Endometrial microvascular endothelial cells (primary cell): ENCODE results near the gene NKX3-2. TPM values are rescaled to one million over a fixed set of nuclear protein-coding genes. Genes with fewer than 3 reads are reported as not detected.

ENCODE experiments used
- in situ Hi-C: cut with HindIII; loops from 2 replicates; pipeline ENCODE4 v1.10.0; 2017; ENCODE audit warnings: low sequenced_read_pairs, low pct_unique_long_range_greater_than_20kb; ENCODE audit errors: inconsistent ontology term
- total RNA-seq: library from RNA; depleted of rRNA; stranded (reverse); fragments of >200 nt; gene quantifications from one replicate; pipeline ENCODE4 v1.2.3, GENCODE V29; 2015; ENCODE audit errors: inconsistent ontology term

NKX3-2 gene
- total RNA-seq, 1 donor from 2014 or later: not detected

DNA sequence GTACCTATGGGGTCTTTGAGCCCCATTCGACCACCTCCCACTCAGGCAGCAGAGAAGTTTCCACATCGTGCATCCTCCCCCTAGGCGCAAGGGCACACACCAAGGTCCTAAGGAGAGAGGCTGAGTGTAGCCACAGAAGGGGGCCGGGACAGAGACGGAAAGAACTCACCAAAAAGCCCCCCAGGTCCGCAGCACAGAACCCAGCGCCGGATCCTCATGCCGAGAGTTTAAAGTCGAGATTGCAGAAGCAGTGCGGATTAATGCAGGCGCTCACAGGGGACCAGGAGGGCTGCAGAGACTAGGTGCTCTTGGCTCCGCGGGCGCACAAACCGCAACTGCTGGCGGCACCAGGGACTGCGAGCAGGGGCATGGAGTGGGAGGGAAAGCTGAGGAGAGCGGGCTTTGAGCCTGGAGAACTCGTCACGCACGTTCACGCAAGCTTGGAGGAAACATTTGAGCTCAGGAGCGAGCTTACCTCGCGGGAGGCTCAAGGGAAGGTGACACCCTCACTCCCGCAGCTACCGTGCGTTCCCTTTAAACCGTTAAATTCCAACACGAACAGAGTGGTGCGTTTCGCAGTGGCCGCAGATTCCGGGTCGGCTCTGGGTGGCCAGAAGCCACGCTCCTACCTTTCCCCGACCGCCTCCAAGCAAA lies 8.5 kb downstream of the NKX3-2 start:
- in situ Hi-C loops: no loop called here

DNA sequence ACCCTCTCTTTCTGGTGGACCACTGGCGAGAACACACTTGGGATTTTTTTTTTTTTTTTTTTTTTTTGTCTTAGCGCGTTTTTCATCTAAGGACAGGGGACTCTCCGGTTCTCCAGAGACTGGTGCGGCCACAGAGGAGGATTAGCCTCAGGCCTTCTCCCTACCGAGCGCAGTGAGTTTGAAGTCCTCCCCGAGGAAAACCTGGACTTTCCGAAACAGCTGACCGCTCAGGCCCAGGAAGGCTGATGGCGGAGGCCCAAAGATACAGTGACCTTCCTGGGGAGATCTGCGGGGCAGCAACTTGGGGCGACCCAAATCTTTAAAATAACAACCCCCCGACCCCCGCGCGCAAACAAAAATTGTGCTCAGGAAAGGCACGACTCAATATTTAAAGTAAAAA lies 9.2 kb downstream of the NKX3-2 start:
- in situ Hi-C loops: no loop called here

DNA sequence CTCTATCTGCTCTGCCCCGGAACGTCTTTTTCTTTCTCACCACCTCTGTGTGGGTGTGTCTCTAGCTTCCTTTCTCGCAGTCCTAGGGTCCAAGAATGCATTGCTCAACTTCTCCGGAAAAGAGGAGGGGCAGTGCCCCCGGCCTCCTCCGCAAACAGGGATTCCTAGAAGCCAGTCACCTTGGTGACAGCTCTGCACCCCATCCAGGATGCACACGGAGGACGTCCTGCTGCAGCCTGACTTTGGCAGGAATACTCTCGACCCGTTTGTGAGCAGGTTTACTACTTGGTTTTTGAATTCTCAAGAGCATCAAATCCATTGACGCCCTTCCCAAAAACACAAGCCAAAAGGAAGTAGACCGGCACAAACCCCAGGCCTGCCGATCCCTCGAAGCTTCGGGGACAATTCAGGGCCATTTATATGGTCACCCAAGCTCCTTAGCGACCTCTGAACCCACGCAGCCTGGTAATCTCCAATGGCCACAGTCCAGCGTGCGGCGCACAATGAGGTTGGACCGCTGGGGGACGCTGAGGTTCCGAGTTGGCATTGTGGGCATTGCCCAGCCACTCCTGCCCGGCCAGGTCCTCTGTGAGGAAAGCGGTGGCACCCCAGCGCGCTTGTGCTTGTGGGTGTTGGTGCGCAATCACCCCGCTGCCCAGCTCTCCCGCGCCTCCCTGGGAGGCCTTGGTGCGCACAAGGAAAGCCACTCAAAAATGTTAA lies 9.8 kb downstream of the NKX3-2 start:
- in situ Hi-C loops: no loop called here

DNA sequence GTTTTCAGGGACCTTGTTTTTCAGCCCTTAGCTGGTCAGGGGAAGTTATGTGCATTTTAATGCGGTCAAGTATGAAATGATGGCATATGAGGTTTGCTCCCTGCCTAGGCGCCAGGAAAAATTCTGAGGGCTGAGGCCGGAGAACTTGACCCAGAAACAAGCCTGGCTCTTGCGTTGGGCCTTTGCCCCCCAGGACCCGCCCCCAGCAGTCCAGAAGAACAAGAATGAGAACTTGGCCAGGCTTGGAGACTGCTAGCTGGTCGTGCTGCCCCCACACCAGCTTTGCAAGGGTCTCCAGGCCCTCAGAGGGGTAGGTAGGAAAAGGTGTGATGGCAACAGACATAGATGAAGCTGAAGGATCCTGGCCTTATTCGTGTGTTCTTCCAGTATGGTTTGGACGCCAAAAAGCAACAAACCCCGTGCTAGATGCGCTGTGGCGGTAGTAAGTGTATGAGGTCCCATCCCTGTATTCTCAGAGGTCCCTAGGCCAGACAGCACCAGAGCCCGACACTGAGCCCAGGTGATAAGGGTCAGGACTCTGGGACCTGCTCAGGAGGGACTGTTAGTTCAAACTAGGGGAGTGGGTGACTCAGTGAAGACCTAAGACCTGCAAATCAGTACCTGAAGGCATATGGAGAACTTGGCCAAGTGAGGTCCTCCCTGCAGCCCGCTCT lies 10.5 kb downstream of the NKX3-2 start:
- in situ Hi-C loops: no loop called here

DNA sequence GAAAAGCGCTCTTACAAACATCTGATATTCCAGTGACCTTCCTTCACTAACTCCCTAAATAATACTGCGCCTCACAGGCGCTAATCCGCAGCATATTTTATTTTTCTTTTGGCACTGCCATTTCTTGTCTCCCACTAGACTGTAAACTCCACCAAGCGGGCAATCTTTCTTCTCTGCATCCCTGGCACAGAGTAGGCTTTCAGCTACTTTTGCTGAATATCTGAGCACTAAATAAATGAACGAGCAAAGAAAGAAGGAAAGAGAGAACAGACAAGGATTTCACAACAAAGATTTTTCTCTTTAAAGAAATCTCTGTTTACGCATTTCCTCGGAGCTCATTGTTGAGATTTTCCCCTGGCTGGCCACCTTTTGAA lies 12.7 kb downstream of the NKX3-2 start:
- in situ Hi-C loops: no loop called here

DNA sequence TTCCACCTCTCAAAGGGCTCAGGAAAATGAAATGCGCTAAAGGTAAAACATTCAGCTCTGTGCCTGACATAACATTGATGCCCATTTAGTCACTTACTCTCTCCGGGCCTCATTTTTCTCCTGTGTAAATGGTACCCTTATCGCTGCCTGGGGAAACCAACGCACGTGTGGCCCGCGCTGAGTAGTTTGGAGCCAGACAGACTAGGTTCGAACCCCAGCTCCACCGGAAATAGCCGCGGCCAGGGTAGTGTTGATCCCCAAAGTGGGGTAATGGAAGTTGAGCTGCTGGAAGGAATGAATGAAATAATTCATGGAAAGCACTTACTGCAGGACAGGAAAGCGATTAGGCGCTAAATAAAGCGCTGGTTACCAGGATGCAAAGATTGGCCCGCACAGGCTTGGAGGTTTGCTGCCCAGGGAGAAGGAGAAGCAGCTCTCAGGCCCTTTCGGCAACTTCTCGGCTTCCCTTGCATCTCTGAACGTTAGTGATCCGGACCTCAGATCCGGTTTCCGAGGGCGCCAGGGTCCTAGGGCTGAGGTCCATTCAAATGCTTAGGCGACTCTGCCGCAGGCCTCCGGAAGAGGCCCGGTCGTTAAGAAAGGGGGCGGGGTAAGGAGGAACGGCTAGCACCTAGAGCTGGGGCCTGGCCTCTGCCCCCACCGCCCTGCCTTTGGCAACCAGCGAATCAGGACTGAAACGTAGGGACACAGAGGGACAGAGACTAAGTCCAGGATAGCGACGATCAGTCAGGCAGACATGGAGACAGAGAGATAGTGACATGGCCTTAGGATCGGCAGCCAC lies 13.3 kb downstream of the NKX3-2 start:
- in situ Hi-C loops: no loop called here

DNA sequence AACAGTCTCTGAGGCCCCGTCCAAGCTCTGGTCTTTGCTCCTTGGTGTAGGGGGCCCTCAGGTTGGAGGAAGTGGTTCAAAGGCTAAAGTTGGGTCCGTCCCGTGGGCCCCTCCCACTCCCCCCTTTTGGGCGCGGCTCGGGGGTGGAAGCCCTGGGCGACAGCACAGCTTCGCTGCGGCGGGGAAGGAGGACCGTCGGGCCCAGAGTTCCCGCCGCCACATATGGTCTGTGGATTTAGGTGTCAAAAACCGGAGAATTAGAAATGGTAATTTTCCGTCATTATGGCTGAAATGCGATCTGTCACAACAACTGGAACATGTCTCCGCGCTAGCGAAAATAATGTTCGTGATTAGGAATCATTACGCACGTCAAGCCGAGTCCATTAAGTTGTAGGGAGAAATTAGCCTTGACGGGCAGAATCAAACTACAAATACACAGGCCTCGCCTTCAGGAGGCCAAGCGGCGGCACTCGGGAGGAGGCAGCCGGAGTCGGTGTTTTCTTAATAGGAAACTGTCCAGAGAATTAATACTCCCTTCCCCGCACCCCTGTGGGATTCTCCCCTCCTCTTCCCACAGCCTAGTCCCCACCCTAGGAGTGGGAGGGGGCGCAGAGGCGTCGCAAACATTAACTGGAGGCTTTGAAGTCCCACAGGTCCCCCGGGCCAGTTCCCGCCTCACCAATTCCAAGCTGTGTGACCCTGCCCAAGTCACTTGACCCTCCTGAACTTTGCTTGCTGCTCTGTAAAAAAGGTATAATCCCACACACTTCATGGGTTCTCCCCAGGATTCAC lies 15.0 kb downstream of the NKX3-2 start:
- in situ Hi-C loops: no loop called here

DNA sequence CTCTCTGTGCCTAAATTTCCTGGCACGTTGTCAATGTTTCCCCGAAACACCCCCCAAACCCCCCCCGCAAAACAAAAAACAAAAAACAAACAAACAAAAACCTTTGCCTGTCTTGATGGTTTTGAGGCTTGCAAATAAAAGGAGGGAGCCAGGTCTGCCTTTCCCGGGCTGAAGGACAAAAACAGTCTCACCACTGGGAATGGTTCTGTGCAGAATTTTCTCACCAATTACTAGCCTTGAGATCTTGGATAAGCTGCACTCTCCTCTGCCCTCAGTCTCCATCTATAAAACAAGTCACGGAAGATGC lies 15.5 kb downstream of the NKX3-2 start:
- in situ Hi-C loops: no loop called here

DNA sequence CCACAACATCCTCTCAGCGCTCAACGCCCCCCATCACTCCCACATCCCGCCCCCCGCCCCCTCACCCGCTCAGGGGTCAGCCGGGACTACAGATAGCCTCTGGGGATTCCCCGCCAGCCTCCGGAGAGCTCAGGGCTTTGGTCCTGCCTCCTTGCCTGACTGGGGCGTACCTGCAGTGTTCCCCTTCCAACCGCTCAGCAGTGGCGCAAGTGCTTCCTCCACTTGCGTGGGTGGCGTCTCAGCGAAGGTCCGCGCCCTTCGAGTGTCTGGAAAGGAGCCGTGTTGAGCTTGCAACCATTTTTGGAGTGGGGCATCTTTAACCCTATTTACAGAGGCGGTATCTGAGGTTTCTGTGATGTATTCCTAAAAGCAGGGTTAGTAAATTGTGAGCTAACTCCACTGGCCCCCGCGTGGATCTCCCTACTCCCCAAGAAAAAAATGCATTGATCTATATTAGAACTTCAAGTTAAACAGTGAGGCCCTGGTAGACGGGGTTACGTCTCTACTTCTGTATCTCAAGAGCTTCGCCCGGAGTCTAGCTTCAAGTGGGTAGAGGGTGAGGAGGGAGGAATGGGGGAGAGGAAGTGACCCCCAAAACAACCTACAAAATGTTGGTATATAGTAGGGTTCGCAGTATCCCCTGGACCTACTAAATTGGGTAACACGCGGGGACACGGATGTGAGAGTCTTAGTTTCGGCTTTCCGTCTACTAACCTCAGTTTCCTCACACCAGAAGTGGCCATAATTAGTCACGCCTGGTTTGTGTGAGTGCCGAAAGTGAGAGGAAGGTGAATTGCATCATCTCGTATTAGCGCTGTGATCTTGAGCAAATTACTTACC lies 16.1 kb downstream of the NKX3-2 start:
- in situ Hi-C loops: no loop called here

DNA sequence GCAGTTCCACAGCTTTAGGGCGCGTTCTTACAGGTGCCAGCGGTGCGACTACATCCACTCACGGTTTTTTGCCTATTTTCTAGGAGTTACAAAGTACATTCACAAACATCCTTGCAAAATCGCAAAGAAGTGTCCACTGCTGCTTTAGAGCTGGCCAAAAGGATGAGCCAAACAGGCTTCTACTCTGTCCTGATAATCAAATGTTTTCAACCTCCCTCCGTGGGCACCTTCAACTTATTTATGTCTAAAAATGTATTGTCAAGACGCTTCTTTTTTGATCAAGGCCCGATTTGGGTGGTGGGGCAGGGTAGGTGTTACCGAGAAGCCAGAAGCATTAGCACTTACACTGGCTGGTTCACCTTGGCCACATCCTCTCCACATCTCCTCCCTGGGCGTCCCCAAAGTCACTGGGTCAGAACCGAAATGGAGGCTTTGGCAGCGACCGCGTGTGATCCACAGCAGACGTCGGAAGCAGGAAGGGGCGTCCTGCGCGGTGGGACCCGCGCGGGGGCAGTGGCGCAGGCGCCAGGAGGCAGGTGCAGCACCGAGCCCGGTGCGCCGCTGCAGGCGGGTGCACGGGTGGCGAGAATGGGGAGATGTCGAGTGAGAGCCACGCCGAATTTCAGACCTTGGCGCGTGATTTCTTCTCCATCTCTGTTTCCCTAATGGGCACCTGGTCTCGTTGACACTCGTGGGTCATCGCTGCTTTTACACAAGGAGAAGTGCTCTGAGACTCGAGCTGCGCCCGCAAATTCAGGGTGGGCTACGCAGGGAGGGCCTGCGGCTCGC lies 16.9 kb downstream of the NKX3-2 start:
- in situ Hi-C loops: no loop called here

DNA sequence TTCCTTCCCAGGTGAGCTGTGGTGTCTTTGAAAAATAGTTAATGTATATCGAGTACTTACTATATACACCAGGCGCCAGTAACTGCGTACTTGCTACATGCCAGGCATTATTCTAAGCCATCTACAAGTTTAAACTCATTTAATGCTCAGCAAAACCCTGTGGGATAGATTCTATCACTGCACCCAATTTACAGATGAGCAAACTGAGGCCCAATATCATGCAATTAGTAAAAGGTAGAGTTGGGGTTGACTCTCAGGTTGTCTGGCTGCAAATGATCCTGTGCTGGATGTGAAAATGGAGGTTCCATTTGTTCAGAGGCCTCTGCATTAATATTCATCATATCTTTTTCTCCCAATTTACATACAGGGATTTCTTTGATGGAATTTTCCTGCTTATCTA lies 17.6 kb downstream of the NKX3-2 start:
- in situ Hi-C loops: no loop called here

DNA sequence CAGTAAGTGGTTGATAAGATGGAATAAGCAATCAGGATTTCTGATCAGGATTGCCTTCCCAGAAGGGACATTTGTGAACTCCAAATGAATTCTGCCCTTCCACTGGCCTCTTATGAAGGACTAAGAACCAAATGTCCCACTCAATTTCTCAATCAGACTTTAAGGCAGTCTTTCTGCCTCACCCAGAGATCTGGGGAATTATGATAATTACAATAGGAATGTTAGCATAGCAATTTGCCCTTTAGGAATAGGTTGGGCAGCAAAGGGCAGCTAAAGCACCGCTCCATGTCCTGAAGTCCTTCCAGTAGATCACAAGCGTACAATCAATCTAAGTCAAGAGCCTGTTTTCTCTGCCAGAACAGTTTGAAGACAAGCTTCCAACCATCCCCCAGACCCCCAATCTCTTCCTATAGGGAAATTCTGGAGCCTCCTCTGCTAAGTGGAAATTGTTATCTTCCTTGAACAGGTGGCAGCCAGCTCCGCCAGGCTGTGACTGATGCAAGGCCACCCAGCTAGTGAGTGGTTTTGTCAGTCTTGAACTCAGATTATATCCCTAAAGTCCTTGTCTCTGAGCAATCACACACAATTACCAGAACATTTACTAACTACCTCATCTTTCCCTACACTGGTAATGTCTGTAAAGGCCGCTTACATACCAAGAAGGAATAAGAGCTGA lies 18.6 kb downstream of the NKX3-2 start:
- in situ Hi-C loops: no loop called here

DNA sequence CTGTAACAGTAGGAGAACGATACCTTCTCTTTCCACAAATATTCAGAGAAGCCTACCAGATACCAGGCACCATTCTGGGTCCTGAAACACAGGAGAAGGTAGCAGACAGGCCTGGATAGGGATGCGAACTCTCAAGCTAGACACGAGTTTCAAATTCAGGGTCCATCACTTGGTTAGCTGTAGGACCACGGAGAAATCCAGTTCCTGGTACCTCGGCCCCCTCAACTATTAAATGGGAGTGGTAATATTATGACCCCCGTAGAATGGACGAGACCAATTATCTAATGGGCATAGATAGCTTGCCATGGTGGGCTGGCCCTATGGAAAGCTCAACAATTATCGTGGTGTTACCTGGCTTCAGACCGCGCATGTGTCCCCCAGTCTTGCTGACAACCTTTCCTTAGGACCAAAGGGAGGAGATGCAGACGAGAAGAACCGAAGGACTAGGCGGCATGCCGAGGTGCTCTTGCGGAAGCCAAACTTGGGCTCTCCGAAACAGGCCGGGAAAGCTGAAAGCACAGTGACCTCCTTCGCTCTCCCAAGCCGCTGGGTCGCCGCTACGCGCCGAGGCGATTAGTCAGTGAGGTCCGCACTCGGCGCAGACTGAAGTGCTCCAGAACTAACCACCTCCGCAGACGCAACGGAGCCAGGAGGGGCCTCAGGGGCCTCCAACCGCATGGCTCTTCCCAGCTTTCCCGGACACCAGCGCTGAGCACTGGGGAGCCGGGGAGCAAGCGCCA lies 19.6 kb downstream of the NKX3-2 start:
- in situ Hi-C loops: no loop called here

DNA sequence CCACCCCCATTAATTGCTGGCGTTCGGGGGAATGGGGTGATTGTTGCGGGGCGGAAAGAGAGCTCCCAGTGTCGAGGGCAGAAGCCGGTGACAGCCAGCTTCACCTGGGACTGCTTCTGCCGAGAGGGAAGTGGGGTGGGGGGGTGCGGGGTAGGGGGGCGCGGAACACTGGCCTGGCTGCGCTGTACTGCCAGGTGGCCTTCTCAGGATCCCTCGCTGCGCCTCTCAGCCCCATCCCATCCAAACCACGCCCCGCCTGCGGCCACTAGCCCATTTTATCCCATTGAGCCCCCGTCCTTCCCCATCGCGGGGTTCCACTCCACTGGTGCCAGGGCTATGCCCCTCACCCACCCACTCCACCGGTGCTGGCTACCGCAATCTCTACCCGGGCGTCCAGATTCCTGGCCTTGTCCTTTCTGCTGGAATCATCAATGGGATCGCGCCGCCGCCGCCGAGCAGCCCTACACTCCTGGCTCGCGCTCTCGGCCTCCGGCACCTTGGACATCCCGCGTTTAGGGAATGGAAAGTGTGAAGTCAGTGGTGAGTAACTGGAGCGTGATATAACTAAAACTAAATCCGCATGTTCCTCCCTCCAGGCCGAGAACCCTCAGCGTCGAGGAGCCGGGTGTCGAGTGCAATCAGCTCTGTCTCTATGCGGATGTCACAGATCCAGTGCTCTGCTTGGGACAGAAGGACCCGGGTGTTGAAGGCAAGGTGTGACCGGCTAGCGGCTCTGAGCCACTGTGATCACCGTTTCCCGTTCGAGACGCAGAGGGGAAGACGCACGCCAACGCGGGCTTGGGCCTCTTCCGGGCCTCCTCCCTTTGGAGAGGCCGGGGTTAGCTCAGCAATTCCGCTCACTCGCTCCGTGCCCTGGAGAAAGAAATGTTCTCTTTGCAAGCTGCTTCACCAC lies 20.5 kb downstream of the NKX3-2 start:
- in situ Hi-C loops: no loop called here

DNA sequence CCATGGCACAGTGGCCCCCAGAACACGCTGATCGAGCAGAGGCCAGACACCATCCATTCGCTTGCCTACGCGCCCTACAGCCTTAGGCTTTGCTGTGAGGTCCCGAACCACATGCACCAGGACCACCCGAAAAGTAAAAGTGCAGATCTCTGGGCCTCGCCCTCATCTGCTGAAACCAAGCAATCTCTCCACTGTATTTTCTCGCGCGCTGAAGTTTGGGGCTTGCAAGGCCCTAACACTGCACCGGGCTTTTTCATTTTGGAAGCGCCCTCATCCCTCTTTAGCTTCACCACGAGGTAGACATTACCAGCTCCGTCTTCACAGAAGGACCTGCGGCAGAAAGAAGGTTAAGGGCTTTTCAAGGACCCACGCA lies 21.2 kb downstream of the NKX3-2 start:
- in situ Hi-C loops: no loop called here
